ENCODE measurements around the gene MMP24.

The MMP24 gene

DNA sequence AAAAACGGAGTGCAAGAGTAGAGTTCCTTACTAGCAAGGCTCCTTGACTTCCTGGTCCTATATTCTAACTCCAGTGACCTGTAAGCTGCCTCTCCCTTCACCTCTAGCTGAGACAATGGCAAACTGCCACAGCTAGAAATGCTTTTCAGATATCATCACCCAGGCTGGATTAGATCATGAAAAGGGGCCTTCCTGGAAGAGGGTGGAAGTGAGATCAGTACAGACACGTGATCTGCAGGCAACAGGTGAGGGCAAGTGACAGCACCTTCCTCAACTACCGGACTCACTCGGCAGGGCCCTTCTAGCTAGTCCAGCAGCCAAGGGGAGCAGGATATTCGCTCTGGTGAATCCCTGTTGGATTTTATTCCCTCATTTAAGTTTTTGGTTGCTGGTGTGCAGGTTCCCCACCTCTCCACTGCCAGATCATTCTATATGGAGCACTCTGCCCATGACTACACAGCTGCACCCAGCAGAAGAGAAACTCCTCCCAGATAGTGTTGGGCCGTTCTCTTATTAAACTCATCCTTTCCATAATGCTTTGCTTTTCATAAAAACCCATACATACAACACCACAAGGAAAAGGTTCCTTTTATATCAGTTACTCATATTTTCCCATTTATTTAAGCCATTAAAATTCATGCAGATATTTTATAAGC is 92.1 kb downstream of the MMP24 start:
- Histone ChIP-seq H3K27ac (no peak overlapping the region), H3K27me3 (ENCODE audit: insufficient read depth, low read depth, severe bottlenecking) (no peaks in the 10 kb centered on the region), H3K9me3 (ENCODE audit: severe bottlenecking) (no peaks in the 10 kb centered on the region), H3K36me3 (peaks cover 6% of the 10 kb centered on the region), H3K4me3 (ENCODE audit: low read depth, low read length) (no peak overlapping the region)
- TF ChIP-seq, protein P1, sequence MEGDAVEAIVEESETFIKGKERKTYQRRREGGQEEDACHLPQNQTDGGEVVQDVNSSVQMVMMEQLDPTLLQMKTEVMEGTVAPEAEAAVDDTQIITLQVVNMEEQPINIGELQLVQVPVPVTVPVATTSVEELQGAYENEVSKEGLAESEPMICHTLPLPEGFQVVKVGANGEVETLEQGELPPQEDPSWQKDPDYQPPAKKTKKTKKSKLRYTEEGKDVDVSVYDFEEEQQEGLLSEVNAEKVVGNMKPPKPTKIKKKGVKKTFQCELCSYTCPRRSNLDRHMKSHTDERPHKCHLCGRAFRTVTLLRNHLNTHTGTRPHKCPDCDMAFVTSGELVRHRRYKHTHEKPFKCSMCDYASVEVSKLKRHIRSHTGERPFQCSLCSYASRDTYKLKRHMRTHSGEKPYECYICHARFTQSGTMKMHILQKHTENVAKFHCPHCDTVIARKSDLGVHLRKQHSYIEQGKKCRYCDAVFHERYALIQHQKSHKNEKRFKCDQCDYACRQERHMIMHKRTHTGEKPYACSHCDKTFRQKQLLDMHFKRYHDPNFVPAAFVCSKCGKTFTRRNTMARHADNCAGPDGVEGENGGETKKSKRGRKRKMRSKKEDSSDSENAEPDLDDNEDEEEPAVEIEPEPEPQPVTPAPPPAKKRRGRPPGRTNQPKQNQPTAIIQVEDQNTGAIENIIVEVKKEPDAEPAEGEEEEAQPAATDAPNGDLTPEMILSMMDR (IDR thresholded peaks at IDR 0.05; ENCODE audit: low read depth, low read length) = no peak
- DNase-seq = no peak

DNA sequence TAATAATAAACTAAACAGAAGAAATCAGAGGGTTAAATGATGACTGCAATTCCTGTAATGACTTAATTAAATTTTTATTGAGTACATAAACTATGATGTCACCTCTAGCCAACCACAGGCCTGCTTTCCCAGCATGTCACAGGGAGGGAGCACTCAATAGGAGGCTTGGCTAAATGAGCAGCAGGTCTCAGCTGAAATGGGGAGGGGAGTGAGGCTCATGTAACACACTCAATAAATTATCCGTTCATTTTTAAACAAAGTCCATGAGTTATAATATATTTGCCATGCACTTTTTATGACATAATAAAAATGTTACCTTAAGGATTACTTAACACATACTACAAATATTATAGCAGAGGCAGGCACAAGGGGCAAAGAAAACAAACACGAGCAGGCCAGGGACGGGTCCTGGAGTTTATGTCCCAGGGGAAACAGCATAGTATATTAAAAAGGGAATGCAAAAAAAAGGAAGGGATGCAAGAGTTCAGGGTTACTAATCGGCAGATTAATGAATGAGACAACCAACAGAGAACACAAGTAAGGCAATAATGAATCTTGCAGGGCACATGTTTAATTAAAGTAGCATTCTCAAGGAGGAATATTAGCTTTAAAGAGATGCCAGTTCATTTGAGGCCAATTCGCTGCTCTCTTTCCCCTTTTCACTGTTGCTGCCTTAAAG is 92.8 kb downstream of the MMP24 start:
- Histone ChIP-seq H3K27ac (no peak overlapping the region), H3K9me3 (ENCODE audit: severe bottlenecking) (no peaks in the 10 kb centered on the region), H3K36me3 (peaks cover 2% of the 10 kb centered on the region), H3K4me3 (ENCODE audit: low read depth, low read length) (no peak overlapping the region), H3K27me3 (ENCODE audit: insufficient read depth, low read depth, severe bottlenecking) (no peaks in the 10 kb centered on the region)
- DNase-seq = no peak
- TF ChIP-seq, protein P1 (IDR thresholded peaks at IDR 0.05; ENCODE audit: low read depth, low read length) = no peak

DNA sequence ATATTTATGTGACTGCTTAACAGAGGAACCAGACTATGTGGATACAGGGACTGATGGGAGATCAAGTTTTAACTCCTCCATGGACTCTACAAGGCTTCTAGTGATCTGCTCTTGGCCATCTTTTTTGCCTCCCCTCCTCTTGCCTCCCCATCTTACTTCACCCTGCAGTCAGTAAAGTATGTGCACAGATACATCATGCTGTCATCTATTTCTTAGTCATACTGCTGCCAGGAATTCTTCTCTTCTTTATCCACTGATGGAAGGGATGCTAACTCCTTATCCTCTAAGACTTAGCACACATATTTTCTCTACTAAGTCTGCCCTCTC is 93.3 kb downstream of the MMP24 start:
- no peaks in the 10 kb centered on the region for H3K9me3 ChIP-seq (ENCODE audit: severe bottlenecking)
- H3K27ac ChIP-seq = no peak overlapping the region
- TF ChIP-seq, protein P1 (IDR thresholded peaks at IDR 0.05; ENCODE audit: low read depth, low read length) = no peak

DNA sequence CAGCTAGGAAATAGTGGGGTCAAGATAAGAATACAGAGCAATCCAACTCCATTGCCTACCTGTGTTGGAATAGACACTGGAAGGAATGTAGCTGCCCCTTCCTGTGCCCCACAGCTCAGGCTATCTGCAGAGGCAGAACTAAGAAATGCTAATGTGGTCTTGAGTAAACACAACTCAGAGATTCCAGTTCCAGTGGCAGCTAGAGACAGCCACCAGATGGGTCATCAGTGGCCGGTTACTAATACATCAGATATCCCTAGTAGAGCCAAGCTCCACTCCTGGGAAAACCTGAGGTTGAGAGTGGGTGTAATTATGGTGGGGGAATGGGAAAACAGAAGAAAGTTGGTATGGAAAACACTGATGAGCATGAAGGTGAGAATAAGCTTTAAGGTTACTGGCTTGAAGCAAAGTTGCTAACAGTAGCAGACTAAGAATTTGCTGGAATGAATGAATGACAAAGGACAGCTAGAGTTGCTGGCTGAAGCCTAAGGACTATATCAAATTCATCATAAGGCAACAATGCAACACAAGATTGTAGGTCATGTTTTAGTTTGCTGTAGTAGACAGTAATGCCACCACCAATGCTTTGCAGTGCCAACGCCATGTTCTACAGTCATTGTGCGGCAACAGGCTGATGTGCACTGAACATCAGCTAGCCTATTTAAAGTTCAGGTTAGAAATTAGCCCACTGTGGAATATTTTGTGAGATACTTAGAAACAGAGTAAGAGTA is 94.1 kb downstream of the MMP24 start:
- H3K27ac ChIP-seq = no peak overlapping the region
- TF ChIP-seq, protein P1 (IDR thresholded peaks at IDR 0.05; ENCODE audit: low read depth, low read length) = no peak
- no peaks in the 10 kb centered on the region for H3K9me3 ChIP-seq (ENCODE audit: severe bottlenecking)
- no peak overlapping the region for H3K4me3 ChIP-seq (ENCODE audit: low read depth, low read length)
- no peaks in the 10 kb centered on the region; the same call in none of the 2 replicates for H3K36me3 ChIP-seq
- DNase-seq = no peak
- H3K27me3 ChIP-seq (ENCODE audit: insufficient read depth, low read depth, severe bottlenecking) = no peaks in the 10 kb centered on the region

More for the DNA sequence above, 93.3 kb downstream of the MMP24 start:
- DNase-seq = no peak
- Histone ChIP-seq H3K4me3 (ENCODE audit: low read depth, low read length) (no peak overlapping the region), H3K27me3 (ENCODE audit: insufficient read depth, low read depth, severe bottlenecking) (no peaks in the 10 kb centered on the region), H3K36me3 (no peaks in the 10 kb centered on the region; the same call in none of the 2 replicates)

DNA sequence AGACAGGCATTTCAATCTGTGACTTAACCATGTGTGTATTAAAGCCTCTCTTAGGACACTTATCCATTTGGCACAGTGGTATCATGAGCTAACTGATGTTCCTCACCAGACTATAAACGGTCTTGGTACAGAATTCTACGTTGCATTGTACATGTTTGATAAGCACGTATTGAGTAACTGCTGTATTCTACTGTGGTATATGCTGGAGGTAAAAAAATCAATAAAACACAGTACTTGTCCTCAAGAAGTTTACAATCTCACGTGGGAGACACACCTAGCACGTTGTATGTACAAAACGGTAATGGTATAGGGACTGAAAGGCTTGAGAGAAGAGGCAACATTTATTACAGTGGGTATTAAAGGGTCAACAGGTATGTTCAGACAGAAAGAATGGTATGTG is 98.9 kb downstream of the MMP24 start:
- no peak for DNase-seq
- H3K36me3 ChIP-seq = no peaks in the 10 kb centered on the region; the same call in 1 of the 2 replicates
- no peaks in the 10 kb centered on the region for H3K27me3 ChIP-seq (ENCODE audit: insufficient read depth, low read depth, severe bottlenecking)
- TF ChIP-seq, protein P1 (IDR thresholded peaks at IDR 0.05; ENCODE audit: low read depth, low read length) = no peak
- no peaks in the 10 kb centered on the region for H3K9me3 ChIP-seq (ENCODE audit: severe bottlenecking)
- no peak overlapping the region for H3K27ac ChIP-seq
- H3K4me3 ChIP-seq (ENCODE audit: low read depth, low read length) = no peak overlapping the region
